SW 1271 (cell line): ENCODE results near the gene RIN3.
"Not testable (repeated sequence)": the region's sequence is repeated elsewhere in the genome, so short reads cannot be mapped to it uniquely, and the experiment has no call there.

Source experiments
- DNase-seq, 2 experiments: peaks; one replicate each; lab custom pipeline; 2025; lab: John Stamatoyannopoulos, UW

The RIN3 gene

DNA sequence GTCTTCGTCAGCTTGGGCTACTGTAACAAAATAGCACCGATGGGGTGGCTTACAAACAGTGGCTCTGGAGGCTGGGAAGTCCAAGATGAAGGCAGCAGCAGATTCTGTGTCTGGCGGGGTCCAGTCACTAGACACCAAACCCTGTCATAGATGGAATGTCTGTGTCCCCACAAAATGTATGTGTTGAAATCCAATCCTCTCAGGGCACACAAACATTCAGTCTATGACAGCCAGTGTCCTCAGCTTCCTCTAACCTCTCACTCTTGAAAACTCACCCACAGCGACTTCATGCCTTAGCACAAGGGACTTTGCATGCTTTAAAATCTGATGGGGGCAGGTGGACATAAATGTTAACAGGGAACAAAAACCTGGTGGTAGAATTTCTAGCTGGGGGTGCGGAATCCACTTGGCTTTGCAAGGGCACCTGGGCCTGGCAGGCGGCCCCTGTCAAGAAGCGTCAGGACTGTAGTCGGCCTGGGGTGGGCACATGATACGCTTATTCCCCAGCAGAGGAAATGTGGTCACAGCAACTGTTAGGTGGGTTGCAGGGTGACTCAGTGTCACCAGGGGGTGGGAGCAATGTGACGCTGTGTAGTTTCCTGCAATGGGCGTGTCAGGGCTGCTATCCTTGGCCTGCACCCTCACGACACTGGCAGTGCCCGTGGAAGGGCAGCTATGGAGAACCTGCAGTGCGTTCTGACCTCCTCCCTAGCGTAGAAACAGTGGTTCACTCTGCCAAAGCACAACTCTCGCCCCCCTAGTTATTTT lies 17.7 kb downstream of the RIN3 start:
- no peak for DNase-seq

DNA sequence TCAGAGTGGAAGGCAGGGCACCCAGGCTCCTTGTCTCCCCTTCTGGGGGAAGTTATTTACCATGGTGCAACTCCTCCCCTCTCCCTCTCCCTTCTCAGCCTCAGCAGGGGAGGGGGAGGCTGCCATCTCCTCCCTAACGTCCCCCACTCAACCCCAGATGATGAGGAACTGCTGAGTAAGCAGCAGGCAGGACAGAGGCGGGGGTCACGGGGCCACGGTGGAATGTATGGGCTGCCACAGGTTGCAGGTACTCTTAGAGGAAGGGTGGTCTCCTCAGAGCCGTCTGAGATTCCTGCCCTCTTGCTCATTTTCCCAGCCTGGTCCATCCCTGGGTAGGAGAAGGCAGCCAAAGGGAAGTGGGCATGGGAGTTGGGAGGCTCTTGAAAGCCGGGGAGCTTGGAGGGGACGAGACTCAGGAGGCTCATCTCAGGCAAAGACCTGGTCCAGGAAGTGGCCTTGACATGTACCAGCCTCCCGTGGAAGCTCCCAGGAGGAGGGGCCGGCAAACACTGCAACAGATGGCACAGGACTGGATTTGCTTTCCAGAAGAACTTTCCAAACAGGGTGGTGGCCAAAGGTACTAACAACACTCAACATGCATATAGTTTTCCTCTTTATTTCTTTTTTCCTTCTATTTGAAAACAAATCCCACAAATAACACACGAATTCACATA lies 19.0 kb downstream of the RIN3 start:
- no peak for DNase-seq

DNA sequence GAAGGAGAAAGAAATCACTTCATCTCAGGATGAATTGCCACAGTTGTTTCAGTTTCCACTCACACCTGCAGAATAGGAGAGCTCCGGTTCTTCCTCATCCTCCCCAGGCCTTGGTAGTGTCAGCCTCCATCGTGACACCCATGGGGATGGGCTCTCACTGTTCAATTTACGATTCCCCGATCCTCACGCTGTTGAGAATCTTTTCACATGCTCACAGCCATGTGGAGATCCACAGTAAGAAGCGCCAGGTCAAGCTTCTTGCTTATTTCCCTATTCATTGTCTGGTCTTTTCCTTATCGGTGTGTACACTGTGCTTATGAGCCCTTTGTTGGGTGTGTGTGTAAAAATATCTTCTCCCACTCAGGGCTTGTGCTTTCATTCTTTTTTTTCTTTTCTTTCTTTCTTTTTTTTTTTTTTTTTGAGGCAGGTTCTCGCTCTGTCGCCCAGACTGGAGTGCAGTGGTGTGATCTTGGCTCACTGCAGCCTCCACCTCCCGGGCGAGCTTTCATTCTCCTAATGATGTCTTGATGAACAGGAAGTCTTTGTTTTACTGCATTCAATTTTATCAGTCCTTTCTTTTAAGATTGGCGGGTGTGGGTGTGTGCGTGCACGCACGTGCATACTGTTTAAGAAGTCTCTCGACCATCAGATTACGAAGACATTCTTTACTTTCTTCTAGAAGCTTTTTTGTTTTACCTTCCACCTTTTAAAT lies 21.5 kb downstream of the RIN3 start:
- no peak for DNase-seq

DNA sequence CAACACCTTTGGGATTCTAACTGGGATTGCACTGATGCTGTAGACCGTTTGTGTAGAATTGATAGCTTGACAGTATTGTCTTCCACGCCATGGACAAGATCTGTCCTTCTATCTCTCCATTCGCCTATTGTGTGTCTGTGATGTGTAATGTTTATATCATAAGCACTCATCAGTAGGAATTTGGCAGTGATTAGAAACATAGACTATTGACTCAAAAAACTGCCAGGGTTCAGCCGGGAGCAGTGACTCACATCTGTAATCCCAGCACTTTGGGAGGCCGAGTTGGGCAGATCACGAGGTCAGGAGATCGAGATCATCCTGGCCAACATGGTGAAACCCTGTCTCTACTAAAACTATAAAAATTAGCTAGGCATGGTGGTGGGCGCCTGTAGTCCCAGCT lies 22.6 kb downstream of the RIN3 start:
- not testable (repeated sequence) for DNase-seq

DNA sequence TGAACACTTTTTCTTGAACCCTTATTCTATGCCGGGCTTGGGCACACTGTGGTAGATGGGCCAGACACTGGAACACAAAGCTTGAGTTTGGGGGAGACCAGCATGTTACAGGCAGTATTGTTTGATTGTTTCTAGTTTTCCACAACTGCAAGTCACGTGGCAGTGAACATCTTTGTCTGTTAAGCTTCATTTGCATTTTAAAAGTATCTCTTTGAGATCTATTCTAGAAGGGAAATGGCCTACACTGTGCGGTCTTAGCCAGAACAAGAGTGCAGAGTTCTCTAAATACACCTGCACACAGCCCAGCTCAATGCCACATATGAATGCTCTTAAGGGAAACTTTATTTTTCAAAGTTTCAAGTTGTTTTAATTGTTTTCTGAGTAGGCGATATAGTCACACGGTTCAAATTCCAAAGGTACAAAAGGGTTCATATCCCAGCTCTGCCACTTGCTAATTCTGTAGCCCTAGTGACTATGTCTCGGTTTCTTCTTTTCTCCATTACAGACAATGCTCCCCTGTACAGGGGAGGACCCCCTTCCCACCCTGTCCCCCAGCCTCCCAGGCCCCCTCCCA lies 24.9 kb downstream of the RIN3 start:
- DNase-seq, result no peak

DNA sequence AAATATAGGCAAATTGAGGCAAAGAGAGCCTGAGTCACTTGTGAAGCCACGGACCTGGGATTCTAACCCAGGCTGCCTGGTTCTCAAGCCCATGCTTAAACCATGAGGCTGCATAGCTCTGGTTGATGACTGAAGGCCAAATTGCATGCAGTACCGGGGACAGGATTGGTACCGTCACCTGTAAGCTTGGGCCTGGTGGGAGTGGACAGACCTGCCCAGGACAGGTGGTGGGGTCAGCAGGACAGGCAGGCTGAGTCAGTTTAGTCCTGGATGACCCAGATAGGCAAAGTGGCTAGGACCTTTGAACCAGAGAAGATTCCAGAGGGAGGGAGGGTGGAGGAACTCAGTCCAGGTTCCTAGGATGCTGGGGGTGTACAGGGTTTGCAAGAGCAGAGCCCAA lies 25.8 kb downstream of the RIN3 start:
- no peak for DNase-seq

DNA sequence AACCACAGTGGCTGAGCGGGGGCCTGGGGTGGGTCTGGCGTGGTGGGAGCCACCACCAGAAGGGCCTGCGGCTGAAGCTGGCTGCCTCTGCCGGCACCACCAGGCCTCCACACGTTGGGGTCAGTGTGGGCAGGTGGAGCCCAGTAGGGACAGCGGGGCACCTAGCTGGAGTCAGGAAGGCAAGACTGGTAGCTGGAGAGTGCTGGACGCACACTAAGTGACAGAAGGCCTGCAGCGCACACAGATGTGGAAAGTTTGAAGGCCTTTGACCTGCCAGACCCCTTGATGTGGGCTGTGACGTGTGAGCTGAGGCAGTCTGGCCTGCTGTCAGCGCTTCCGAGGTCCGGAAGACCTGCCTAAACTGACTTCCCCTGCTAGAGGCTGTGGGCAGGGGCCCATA lies 26.3 kb downstream of the RIN3 start:
- DNase-seq, result no peak

DNA sequence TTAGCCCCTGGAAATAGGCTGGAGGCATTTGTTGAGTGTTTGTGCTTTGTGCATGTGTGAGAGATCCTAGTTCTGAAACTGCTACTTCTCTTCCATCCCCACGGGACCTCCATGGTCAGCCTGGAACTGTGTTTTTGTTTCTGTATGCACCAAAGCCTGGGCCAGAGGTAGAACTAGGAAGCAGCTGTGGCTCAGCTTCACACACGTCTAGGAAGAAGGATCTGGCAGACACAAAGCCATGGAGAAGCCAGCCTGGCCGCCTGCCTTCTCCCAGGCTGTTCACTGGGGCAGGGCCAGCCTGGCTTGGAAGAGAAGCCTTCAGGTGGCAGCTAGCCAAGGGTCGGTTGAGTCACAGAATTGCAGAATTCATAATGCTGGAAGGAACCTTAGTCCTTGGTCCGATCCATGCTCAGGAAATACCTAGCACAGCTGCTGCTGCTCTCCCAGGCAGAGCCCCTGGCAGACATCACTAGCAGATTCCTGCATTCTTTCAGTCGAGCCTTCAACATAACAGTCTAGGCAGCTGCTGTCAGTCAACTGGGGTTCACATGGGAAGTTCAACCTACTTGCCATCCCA lies 27.0 kb downstream of the RIN3 start:
- DNase-seq, result peak; percentile 85 to 89

DNA sequence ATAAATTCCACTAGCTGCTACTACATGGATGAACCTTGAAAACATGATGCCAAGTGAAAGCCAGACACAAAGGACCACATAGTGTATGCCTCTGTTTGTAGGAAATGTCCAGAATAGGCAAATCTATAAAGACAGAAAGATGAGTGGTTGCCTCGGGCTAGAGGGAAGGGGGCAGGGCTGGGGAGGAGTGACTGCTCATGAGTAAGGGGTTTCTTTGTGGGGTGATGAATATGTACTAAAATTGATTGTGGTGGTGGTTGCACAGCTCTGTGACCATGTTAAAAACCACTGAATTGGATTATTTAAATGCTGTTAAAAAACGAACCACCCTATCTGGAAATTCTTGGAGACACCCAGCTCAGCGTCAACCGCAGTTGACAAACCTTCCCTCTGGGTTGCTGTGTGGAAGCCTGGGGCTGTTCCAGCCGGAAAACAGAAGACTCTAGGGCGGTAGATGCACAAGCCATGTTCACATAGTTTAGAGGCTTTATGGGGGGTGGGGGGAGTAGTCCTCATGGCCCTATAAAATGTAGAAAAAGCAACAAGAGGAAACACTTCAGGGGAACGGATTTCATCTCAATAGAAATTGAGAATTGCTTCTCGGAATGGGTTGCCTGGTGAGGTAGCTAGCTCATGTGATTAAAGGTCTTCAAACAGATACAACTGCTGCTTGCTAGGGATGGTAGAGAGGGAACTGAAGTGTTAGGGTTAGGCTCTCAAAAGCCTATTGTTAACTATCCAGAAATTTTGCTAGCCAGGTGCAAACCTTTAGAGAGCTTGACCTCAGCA lies 29.4 kb downstream of the RIN3 start:
- no peak for DNase-seq

DNA sequence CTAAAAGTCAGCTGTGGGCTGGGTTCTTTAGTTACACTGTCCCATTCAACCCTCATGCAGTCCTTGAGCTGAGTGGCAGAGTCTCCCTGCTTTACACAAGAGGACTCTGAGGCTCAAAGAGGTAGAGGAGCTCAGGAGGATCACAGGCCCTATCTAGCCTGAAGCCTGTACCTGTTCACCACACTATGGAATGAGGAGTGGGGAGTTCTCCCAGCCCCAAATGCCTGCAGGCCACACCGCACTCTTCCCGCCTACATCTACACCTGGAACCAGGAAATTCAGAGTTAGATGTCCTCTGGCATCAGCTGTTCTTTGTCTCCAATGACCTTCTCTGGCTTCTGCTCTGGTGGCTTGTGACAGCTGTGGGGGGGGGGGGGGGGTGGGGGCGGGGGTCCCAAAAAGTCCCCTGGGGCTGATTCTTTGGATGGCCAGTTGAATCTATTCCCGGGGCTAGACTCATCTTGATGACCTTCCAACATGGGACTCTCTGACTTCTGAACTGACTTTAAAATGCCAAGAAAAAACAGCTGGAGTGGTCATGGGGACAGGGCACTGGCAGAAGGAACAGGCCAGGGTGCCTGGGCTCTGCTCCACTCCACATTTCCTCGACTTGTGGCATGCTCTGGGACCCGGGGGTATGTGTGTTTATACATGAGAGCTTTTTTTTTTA lies 30.6 kb downstream of the RIN3 start:
- DNase-seq, result no peak

DNA sequence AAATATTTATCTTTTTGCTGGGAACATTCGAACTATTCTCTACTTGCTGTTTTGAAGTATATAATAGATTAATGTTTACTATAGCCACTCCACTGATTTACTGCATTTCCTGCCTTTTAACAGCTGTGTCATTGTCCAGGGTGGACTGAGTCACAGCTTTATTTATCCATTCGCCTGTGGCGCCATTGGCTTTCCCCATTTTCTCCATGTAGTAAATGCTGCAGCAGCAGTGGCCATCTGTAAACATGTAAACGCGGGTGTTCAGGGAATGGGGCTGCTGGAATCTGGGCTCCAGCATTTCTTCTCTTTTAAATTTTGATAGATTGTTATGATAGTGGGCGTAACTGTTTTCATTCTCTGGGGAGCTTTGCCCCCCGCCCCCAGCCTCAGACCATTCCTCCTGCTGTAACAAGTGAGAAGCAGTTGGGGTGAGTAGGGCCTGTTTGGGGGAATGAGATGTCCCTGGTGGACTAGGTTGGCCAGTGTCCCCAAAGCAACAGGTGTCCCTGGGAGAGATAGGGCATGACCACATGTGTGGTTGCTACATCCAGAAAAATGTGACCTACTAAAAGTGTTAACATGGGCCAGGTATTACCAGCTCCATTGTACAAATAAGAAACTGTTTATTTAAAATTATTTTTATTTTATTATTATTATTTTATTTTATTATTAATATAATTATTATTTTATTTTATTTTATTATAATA lies 32.9 kb downstream of the RIN3 start:
- DNase-seq, result peak in 1 of 2 experiments; percentile 47

DNA sequence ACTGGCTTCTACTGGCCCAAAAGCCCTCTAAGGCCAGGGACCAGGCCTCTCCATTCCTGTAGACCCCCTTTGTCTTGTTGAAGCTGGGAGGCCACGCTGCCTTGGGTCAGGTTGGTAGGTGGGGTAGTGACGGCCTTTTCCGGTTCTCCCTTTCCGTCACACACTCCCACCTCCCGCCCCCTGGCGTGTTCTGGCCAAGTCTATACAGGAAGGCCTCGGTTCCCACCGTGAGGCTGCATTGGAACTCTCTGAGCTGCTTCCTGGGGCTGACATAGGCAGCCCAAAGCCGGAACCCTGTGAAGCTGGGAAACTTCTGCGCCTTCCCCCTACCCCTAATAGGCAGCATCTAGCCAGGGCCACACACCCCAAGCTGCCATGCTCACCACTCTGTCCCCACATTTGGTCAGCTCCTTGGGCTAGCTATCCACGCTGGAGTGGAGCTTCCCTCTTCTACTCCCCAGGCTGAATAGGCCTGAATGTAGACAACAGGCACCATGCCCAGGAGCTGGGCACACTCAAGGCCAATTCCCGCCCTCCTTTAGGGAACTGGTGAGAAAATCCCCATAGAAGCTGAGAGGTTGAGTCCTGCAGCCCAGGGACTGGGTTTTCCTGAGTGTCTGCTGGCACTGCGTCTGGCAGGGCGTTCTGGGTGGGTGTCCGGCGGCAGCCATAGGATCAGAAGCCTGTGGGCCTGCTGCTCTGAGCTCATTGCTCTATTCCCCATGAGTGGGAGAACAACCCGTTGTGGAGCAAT lies 35.7 kb downstream of the RIN3 start:
- DNase-seq, result no peak

DNA sequence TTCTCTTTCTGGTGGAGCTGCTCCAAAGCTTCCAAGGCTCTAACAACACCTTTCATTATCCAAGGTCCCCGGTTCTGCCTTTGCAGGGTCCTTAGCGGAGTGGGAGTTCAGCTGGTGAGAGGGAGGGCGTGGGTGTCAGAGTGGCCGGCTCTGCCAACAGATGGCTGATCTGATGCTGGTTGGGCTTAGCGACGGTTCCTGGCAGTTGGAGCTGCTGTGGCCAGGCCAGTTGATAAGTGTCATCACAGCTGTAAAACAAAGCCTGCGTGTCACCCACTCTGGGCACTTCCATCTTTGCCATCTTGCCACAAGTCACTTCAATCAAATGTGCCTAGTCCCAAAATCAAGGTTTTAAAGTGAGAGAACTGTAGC lies 36.3 kb downstream of the RIN3 start:
- DNase-seq, result no peak

DNA sequence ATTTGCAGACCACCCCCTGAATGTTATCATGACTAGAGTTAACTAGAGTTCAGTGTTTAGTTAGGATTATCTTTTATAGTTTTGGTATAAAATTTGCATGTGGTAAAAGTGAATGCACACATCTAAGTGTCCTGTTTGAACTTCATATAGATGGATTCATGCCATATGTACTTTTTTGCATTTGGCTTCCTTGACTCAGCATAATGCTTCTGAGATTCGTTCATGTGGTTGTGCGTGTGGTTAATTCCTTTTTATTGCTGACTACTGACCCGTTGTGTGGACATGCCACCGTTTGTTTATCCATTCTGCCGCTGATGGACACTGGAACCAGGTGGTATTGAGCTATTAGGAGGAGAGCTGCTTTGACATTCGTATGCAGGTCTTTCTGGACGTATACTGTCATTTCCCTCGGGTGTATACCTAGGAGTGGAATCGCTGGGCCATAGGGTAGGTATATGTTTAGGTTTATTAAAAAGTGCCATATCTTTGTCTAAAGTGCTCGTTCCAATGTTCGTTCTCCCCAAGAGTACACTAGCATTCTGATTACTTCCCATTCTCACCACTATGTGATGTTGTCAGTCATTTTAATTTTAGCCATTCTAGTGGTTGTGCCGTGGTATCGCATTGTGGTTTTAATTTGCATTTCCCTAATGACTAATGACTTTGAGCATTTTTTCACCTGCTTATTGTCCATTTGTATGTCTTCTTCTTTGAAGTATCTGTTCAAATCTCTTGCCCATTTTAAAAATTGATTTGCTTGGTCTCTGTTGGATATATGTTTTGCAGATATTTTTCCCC lies 37.7 kb downstream of the RIN3 start:
- DNase-seq, result no peak

DNA sequence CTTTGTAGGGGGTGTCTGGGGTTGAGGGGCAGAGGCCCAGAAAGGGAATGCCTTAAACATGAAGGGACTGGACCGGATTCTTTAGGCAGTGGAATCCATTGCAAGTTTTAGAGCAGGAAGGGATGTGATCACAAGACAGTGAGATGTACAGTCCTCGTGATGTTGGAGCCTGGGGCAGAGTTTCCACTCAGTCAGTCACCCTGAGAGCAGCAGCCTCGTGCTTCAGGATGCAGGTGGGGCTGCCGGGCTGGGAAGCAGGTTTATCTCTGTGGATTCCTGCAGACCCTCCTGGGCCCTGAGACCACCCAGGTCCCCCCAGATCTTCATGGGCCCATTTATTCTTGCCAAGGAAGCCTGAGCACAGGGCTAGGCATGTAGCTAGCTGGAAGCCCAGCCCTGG lies 38.5 kb downstream of the RIN3 start:
- no peak for DNase-seq

DNA sequence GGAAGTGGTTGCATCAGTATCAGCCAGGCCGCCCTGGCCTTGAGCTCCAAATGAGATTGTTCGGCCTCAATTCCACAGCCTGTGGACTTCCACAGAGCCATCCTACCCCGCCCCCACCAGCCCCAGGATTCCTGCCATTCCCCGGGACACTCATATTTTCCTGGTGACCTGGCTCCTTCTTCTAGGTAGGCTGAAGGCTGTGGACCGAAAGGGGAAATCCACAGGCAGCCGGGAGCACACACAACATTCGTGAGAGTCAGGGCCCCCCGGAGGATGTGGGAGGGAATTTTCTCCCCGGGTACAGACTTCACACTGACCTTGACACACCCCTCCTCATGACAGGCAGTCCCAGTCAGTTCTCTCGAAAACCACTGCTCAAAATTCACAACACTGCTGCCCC lies 39.9 kb downstream of the RIN3 start:
- DNase-seq, result no peak

DNA sequence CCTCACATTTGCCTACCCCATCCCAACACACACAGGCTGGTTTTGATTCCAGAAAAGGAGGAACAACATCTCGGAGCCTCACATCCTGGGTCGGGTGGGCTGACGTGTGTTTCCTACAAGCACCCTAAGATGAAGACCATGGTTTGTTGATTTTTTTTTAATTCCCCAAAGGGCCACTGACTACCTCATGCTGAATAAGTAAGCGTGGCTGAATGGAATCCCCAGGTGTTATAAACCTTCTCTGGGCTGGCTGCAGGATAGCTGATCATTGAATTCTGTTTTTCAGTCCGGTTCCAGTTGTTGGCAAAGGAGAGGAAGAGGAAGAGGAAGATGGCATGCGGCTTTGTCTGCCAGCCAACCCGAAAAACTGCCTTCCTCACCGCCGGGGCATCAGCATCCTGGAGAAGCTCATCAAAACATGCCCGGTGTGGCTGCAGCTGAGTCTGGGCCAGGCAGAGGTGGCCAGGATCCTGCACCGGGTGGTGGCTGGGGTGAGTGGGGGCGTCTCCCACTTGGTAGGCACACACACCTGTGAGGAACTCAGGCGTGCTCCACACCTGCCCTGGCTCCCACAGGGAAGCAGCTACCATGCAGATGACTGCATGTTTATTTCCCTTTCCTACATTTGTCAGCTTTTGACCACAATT lies 42.0 kb downstream of the RIN3 start:
- no peak for DNase-seq

DNA sequence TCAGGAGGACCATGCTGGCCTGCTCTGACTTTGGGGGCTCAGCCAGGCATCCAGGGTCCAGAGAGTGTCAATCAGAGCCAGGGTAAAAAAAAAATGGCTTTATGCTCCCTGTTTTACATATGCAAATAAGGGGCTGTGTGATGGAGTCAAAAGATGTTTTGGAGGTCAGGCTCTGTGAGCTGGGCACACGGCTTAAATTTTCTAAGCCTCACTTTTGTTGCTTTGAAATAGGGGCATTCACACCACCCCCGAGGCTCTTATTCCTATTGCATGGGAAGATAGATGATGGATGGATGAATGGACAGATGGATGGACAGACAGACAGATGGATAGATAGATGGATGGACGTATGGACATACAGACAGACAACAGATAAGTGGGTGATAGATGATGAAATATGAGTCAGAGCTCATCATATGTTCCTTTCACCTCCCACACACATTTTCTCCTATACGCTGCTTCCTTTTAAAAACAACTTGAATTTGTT lies 42.7 kb downstream of the RIN3 start:
- DNase-seq, result no peak
